ENCODE data around the gene ZBTB7B. TPM values are rescaled to one million over a fixed set of nuclear protein-coding genes. Genes with fewer than 3 reads are reported as not detected.
"Not testable (repeated sequence)": the region's sequence is repeated elsewhere in the genome, so short reads cannot be mapped to it uniquely, and the experiment has no call there.

The ZBTB7B gene
- polyA plus RNA-seq, 4 donors, result 3.8 to 19.1 (median 12.4) TPM

GRCh38 chr1:154967331-154967950, 35.2 kb upstream of the ZBTB7B start:
- no peak for DNase-seq (ENCODE audit: low read depth in 4 of 4, low spot score in 3 of 4)

- DNase-seq (ENCODE audit: low read depth in 4 of 4, low spot score in 3 of 4), result no peak
Measured at GRCh38 chr1:154968731-154969130, 33.9 kb upstream of the ZBTB7B start.

GRCh38 chr1:154969246-154969645, 33.4 kb upstream of the ZBTB7B start:
- DNase-seq (ENCODE audit: low read depth in 4 of 4, low spot score in 3 of 4), result no peak

GRCh38 chr1:154969860-154970452, 32.6 kb upstream of the ZBTB7B start:
- no peak for DNase-seq (ENCODE audit: low read depth in 4 of 4, low spot score in 3 of 4)

DNA sequence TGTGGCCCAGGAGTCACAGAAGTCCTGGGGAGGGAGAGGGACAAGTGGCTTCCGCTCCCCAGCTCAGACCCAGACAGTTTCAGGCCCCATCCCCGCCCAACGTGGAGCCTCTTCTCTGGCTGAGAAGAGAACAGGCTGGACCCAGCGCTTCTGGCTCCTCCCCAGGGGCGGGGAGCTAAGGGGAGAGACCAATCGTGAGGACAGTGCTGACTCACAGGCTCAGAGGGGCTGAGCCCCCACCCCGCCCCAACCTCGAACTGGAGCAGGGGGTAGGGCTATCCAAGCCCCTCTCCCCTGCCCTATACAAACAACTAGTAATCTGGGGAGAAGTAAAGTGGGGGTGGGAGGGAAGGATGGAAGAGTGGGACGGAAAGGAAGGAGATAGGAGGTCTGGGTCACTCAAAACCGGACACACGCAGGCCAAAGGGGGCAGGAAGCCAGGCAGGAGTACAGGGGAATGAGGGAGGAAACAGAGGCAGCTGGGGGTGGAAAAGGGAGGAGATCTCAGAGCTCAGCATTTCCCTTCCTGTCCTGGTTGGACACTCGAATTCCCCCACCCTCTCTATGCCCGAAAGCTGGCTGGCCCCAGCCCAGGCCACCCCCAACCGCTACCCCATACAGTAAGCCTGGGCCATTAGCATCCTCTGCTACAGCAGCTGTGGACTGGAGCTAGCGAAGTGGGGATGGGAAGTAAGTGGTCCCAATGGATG, 31.8 kb upstream of the ZBTB7B start, which contains the start of gene SHC1:
TSS of gene SHC1 (minus strand) at position 117 of the 710 bp plus-strand sequence. CDS start 221 bp downstream, outside the sequence.
- peak in 3 of 4 donors; percentile 79 to 81 (median 79) for DNase-seq (ENCODE audit: low read depth in 4 of 4, low spot score in 3 of 4)

- DNase-seq (ENCODE audit: low read depth in 4 of 4, low spot score in 3 of 4), result no peak
Measured at GRCh38 chr1:154971341-154971998, 31.1 kb upstream of the ZBTB7B start.

GRCh38 chr1:154972213-154972516, 30.4 kb upstream of the ZBTB7B start:
- no peak for DNase-seq (ENCODE audit: low read depth in 4 of 4, low spot score in 3 of 4)

- no peak for DNase-seq (ENCODE audit: low read depth in 4 of 4, low spot score in 3 of 4)
Measured at GRCh38 chr1:154972517-154973343, 29.9 kb upstream of the ZBTB7B start.

GRCh38 chr1:154973344-154974101, 29.1 kb upstream of the ZBTB7B start:
- DNase-seq (ENCODE audit: low read depth in 4 of 4, low spot score in 3 of 4), result peak in 3 of 4 donors; percentile 85 to 90 (median 87)

- peak; percentile 99 to 100 (median 100) for DNase-seq (ENCODE audit: low read depth in 4 of 4, low spot score in 3 of 4)
Measured at GRCh38 chr1:154974102-154974807, 28.3 kb upstream of the ZBTB7B start, which contains the start of gene CKS1B. CKS1B (plus strand) TSS chr1:154974681; CDS start chr1:154974746, 65 bp downstream.

DNA sequence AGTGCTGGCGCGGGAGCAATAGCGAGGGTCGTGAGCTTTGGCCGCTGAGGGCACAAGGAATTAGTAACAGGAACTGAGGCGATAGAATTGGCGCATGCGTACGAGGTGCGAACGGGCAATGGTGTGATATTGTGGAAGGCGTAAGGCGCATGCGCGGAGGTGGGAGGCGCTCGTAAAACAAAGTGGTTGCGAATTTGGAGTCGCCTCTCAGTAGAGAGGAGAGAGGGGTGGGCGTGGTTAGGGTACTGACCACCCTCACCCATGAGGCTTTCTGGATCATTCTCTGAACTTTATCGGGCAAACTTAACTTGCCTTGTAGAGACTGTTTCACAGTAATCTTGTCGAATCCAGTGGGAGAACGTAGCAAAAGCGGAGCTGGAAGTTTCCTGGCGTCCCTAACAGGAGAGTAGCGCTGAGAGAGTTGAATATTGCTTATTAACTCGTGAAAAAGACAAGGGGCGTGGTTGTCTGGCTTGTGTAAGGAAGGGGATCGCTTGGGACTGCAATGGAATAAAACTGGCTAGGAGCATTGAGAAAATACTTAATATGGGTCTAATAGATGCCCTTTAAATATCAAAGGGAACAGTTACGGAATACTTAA, 27.7 kb upstream of the ZBTB7B start:
- DNase-seq (ENCODE audit: low read depth in 4 of 4, low spot score in 3 of 4), result peak; percentile 95 to 98 (median 96)

DNA sequence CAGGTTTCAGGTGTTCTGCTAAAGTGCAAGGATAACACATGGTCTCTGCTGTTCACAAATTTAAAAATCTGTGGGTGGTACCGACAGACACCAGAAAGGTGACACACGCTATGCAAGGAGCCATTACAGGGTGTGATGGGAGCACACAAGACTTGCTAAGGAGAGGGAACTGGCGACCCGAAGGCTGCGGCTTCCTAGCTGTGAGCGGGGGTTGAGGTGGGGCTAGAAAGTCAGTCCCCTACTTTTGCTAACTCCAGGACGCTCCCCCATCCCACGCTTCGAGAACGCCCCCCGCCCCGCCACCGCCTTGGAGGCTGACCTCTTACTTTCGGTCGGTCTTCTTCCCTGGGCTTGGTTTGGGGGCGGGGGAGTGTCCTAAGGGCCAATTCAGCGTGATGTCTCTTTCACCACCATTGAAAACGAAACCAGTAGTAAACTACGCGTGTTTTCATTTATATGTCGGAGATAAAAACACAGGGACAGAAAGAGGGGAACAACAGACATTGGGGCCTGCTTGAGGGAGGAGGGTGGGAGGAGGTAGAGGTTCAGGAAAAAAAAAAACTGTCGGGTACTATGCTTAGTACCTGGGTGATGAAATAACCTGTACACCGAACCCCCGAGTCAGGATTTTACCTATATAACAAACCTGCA, 27.1 kb upstream of the ZBTB7B start:
- DNase-seq (ENCODE audit: low read depth in 4 of 4, low spot score in 3 of 4), result no peak

- DNase-seq (ENCODE audit: low read depth in 4 of 4, low spot score in 3 of 4), result not testable (repeated sequence)
Measured at GRCh38 chr1:154977762-154978161, 24.8 kb upstream of the ZBTB7B start.

DNA sequence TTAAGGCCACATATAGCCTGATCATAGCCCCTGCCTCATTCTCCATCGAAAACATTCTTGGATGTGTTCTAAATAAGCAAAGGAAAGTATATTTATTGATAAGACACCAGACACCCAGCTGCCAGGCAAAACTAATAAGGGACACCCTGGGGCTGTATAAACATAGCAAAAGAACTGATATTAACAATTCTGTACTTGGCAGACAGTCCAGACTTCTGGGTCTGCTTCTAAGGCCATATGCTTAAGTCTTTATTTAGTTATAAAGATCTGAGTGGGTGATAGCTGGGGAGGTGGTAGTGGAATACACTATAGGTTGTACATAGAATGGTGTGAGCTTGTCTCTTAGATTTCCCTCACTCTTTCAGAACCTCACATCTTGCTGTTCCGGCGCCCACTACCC, 24.2 kb upstream of the ZBTB7B start:
- no peak for DNase-seq (ENCODE audit: low read depth in 4 of 4, low spot score in 3 of 4)

DNA sequence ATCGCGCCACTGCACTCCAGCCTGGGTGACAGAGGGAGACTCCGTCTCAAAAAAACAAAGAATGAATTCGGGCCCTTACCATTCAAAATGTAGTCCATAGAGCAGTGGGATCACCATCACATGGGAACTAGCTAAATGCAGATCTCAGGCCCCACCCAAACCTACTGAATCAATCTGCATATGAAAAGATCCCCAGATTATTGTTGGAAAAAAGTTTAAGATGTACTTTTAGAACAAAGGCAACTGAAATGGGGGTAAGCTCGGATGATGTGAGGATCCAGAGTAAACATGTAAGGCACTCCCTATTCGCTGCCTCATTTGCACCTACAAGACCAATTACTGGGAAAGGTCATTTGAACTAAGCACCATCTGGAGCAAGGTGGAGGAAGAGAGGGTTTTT, 20.3 kb upstream of the ZBTB7B start:
- no peak for DNase-seq (ENCODE audit: low read depth in 4 of 4, low spot score in 3 of 4)

DNA sequence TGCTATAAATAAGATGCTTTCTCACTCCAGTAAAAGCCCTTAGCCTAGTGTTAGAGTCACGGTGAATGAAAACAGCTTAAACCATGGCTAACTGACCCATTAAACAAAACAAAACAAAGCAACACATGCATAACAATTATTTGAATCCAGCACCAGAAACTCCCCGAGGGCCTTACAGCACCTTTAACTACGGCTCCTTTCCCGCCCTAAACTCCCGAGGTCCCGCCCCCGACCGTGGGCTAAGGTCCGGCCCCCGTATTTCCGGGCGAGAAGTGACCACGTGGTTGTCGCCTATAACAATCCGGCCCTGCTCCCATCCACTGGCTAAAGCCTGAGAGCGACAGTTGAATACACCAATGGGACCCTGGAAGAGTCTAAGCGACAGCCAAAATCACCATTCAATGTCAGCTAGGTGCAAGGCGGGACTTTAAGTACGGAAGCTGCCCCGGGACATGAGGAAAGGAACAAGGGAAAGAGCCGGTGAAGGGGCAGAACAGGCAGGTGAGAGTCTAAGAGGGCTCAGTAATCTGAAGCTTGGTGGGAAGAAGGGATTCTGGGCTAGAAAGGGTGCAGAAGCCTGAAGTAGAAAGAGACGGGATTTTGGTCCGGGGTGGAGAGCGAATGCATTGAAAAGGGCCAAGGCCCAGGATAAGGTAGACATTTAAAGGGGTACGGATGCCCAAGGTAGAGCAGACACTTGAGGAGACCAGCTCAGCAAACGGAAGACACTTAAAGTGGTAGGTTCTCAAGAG, 19.5 kb upstream of the ZBTB7B start, which contains the start of gene FLAD1:
TSS of gene FLAD1 (plus strand) at position 448 of the 752 bp plus-strand sequence. CDS start 351 bp downstream, outside the sequence.
- peak; percentile 98 to 100 (median 99) for DNase-seq (ENCODE audit: low read depth in 4 of 4, low spot score in 3 of 4)

DNA sequence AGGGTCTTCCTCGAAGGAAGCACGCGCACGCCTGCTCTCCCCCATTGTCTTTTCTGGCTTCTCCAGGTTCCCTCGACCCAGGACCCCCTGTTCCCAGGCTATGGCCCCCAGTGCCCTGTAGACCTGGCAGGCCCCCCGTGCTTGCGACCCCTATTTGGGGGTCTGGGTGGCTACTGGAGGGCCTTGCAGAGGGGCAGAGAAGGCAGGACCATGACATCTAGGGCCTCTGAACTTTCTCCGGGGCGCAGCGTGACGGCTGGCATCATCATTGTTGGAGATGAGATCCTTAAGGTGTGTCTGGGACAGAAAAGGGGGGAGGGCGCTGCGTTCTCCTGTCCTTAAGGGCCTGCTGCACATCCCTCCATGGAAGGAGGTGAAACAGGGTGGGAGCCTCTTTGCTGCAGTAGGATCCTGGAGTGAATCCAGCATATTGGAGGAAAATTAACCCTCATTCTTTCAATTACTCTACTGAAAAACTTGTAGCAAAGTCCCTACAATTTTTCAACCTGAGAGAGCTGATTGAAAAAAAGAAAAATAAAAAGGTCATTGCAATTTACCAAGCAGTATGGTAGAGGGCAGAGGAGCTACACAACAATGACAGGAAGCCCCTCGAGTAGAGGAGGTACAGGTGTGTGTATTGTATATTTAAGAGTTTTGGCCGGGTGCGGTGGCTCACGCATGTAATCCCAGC, 18.7 kb upstream of the ZBTB7B start:
- DNase-seq (ENCODE audit: low read depth in 4 of 4, low spot score in 3 of 4), result no peak
